GM19452 (cell line): Measurements from ENCODE around the gene GALC.
A peak's percentile ranks its signal among the peaks of the same experiment; 100 is the strongest.
"Not testable (repeated sequence)": the region's sequence is repeated elsewhere in the genome, so short reads cannot be mapped to it uniquely, and the experiment has no call there.

Experiments used
- ATAC-seq: cut with Tn5 transposase; IDR thresholded peaks from one replicate; pipeline ENCODE4 v1.9.1; 2021; ENCODE audit not compliant: unreplicated experiment

Gene GALC

DNA sequence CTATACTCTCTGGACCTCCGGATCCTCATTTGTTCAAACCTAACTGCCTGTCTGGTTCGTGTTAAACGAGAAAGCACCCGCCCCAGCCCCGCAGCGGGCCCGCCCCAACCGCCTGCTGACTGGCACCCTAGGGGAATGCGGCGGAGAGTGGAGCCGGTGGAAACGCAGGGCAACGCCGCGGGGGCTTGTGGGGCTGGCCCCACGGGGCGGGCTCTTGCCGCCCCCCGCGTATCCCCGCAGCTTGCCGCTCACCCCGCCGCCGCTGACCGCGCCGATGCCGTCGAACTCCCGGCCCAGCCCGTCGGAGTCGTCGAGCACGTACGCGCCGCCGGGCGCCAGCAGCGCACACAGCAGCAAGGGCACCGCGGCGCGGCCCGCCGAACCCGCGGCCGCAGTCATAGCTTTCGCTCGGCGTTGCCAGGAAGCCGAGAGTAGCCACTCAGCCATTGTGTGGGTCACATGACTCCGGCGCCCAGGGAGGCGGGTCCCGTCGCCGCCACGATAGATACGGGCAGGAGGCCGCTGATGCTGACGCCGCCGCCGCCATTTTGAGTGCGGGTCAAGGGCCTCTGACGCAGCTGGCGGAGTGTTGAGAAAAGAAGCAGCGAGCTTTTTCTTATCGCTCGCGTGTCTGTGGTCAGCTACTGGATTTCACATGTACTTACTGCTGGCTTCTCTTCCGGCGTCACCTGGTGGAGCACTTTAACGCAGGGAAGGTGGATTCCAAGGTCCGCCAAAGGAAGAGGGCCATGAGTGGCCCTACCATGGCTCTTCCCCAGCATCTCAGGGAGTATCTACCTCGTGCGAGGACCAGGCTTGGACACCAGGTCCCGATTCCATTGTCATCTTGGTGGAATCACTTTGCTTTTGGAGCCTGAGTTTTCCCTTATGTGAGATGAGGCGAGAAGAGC lies at the start of gene GALC:
TSS of gene GALC (minus strand) at position 465 of the 911 bp plus-strand sequence. CDS start at position 447, 18 bp downstream.
- ATAC-seq = peak; percentile 84

DNA sequence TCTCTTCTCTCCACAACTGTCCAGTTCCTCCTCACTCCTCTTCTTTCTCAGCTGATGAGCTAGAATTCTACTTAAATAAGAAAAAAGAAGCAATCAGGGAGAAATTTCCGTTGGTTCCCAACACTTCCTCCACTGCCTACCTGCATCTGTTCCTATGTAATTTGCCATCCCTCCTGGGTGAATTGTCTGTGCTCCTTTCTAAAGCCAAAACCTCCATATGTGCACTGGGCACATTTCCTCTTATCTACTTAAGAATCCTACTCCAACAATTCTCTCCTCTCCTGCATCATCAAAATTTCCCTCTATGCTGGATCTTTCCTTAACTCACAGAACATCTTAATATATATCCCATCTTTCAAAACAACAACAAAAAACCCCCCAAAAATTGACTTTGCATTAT lies 47.2 kb upstream of the GALC start:
- no peak for ATAC-seq

DNA sequence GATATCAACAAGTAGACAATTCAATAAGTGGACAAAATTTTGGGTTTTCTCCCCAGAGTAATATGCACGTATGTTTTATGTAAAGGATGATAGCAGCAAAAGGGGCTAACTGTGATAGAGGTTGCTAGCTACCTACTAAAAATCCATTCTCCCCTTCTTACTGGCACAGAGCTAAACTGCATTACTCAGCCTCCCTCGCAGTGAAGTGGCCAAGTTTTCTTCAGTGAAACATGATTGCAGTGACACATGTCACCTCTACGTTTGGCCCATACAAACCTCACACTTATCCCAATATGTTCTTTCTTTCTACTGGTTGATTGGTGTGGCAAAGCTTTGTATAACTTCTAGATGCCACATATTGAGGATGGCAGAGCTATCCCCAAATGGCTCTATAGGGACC lies 46.2 kb upstream of the GALC start:
- no peak for ATAC-seq

DNA sequence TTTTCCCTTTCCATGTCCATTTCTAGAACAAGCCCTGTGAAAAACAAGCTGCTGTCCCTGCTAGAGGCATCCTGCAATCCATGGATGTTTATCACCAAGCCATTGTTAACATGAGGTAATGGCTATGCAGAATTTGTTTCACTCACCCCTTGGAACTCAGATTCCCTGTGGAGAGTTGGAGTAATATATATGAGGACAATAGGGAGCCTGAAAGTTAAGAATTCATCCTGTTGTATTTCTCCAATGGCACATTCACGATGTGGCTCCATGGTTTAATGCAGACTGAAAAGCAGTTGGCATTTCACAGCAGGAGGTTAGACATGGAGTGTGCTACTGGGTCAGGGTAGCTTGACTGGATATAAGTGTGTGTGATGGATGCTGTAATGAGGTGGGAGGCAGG lies 44.3 kb upstream of the GALC start:
- no peak for ATAC-seq

DNA sequence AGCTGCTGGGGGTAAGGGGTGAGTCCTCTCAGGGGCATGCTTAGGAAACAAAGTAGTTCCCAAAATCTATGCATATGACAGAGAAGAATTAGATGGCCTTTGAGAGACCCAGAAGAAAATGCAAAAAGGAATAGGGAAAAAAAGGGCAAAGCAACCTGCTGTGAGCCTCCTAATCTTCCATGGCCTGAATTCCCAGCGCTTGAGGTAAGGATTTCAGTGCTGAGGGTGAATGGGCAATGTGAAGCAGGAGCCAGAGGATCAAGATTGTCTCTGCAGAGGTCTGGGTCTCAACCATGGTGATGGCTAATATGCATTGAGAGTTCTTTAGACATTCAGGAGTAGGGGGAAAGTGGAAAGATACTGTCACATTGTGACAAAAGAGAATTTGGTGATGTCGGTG lies 43.4 kb upstream of the GALC start:
- ATAC-seq = no peak

DNA sequence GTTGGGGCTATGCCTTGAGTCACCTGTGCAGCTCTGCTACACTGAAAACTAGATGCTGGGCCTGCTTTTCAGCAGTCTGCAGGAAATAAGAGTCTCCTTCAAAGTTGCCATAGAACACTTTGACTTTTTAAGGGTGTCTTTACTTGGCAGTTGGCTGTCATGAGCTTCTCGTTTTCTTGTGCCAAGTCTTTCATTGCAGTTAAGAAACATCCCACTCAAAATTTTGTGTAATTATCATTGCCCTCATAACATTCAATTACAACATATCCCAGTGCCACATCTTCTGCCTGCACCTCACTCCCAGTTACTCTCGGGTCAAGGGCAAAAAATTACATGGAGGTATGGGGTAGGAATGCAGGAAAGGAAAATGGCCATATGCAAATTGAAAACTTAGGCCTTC lies 41.1 kb upstream of the GALC start:
- no peak for ATAC-seq

DNA sequence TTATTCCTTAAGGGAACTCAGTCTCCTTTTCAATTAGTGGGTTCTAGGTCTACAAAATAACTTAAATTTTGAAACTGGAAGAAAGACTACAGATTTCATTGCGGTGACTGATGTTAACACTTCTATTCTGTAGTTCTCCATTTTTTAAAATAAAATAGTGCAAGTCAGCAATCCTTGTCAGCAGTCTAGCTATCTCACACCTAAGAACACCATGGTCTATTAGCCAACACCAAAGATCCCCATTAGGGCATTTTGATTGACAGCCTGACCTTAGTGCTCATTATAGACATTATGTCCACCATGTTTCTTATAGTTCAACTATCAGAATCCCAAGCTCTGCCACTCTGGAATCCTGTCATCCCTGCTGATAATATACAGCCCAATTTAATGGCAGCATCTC lies 39.4 kb upstream of the GALC start:
- no peak for ATAC-seq

DNA sequence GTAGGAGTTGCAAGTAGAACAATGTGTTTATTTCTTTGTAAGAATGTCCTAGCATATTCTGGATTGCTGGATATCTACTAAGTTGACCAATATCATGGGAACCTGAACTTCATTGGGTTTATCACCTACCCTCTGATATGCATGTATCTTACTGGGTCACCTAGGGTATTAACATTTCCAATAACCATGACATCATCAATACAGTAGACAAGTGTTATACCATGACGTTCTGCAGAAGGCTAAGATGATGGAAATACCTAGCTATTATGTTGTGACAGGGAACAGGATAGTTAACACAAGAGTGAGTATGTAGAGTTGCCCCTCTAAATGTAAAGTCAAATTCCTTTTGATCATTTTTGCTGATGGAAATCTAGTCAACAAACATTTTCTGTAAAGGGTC lies 37.9 kb upstream of the GALC start:
- no peak for ATAC-seq

DNA sequence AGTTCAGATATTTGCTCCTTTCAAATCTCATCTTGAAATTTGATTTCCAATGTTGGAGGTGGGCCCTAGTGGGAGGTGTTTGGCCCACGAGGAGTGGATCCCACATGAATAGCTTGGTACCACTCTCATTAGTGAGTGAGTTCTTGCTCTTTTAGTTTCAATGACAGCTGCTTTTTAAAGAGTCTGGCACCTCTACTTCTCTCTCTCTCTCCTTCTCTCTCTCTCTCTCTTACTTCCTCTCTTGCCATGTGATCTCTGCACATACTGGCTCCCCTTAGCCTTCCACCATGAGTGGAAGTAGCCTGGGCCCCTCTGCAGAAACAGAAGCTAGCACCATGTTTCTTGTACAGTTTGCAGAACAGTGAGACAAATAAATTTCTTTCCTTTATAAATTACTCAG lies 37.1 kb upstream of the GALC start:
- no peak for ATAC-seq

DNA sequence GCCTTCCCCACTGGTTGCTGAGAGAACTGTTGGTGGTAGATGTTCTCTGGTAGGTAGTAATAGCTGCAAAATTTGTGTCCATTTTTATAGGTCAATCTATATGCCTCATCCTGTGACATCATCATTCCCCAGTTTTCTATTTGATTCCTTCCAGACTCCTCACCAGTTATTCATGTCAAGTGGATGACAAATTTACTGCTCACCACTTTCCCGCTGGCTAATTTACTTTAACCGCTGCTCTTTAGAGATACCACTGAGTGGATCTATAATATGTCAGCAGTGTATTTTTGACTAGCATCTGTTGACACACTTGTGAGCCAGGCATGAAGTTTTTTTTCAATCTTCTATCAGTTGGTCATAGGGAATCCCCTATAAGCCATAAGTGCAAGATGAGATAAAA lies 36.5 kb upstream of the GALC start:
- no peak for ATAC-seq

DNA sequence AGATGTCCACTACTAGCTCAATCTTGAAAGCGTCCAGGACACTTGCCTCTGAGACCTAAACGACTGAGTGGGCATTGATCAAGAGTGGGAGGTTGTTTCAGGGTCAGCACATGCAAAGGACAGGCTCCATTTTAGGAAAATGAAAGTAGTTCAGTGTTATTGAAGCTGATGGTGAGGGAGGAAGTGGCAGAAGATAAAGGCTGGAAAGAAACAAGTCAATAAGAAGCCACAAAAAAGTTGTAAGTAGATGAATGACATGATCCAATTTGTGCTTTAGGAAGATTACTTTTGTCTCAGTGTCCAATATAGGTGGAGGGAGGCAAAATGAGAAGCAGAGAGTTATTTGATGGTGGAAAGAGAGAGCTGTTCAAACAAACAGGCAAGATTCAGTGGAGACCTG lies 33.9 kb upstream of the GALC start:
- ATAC-seq = peak; percentile 55

DNA sequence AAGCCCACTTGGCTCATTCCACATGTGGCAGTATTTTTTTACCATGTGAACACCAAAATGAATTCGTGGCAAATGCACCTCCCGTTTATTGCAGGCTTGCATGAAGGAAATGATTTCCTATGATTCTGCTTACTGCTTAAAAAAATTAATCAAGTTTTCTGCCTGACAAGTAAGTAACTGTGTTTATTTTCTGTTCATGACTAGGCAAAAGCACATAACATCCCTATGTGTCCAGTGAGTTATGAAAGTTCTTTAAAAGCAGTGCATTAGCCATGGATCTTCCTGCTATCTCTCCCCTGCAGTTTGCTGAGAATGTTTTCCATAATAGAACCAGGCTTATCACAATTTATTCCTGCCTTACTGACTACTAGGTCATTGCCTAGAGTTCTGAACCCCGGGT lies 32.3 kb upstream of the GALC start:
- no peak for ATAC-seq

DNA sequence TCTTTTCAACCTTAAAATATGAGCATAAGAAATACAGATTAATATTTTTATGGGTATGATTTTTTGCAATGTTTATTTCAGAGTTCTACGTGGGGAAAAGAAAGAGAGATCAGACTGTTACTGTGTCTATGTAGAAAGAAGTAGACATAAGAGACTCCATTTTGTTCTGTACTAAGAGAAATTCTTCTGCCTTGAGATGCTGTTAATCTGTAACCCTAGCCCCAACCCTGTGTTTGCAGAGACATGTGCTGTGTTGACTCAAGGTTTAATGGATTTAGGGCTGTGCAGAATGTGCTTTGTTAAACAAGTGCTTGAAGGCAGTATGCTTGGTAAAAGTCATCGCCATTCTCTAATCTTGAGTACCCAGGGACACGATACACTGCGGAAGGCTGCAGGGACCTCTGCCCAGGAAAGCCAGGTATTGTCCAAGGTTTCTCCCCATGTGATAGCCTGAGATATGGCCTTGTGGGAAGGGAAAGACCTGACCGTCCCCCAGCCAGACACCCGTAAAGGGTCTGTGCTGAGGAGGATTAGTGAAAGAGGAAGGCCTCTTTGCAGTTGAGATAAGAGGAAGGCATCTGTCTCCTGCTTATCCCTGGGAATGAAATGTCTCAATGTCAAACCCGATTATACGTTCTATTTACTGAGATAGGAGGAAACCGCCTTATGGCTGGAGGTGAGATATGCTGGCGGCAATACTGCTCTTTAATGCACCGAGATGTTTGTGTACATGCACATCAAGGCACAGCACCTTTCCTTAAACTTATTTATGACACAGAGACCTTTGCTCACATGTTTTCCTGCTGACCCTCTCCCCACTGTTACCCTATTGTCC lies 31.5 kb upstream of the GALC start:
- ATAC-seq = not testable (repeated sequence)

DNA sequence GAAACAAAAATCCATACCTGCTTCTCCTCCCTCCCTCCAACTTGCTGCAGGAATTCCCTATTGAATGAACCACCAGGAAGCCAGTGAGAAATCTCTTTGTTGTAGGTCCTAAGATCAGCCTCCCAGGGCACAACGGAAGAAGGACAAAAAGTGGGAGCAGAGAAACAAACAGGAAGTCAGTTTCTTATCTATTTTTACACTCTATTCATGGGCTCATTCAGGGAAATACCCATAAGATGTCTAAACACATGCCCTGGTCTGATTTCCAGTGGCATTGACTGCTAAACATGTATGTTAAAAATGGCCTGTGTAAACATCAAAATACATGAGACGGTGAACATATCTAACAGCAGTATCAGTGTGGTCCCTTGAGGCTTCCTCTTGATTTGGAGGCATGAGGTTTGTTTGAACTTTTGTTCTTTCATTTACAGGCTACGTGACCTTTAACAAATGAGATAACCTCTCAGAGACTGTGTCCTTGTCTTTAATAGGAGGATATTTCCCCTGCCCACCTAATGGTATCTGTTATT lies 30.7 kb upstream of the GALC start:
- no peak for ATAC-seq

DNA sequence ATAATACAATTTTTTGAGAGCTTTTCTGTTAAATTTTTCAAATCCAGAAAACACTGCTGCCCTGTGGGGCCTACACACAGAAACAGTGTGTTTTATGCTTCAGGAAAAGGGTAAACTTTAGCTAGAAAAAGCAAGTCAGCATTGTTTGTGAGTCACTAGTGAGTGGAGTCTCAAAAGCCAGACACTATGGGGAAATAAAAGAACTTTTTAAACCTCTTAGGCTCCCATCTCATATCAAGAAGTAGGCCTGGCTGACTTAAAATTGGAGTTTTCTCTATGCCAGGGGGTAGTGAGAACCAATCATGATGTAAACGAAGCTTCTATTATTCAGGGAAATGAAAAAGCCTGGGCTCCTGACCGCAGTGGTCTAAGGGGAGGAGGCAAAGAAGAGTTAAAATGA lies 24.6 kb upstream of the GALC start:
- no peak for ATAC-seq

DNA sequence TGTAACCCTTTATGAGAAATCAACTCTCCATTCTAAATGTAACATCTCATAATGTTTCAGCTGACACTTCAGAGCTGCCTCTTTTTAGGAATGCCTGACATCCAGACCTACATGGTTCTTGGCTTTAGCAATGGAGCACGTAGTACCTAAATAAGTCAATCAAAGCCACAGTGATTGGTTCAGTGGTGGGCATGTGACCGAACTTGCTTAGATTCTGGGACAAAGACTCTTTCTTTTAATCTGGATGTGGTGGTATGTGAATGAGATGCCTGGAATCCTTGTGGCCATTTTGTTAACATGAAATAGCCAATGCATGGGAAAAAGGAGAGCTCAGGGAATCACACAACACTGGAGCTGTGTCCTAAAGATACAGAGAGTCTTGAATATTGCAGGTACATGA lies 23.8 kb upstream of the GALC start:
- ATAC-seq = no peak

DNA sequence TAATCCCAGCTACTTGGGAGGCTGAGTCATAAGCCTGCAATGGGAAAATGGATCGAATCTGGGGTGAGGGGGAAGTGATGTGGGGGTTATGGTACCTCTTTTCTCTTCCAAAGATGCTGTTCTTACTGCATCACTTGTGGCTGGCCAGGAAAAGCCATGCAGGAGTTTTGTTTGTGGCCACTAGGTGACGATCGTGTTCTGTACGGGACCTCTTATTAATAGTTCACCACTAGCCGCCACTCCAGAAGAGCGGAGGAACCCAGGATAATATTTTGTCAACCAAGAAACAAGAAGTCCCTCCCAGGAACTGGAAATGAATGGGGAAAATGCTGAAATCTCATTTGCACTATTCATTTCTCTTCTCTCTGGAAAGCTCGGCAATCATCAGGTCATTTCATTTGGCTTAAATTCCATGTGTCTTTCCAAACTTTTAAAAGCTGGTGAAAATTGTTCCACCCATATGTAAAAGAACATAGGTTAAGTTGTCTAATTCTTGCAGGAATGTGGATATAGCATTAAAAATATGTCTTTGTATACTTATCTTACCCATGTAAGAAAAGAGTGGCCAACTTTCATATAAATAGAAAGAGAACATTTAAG lies 20.9 kb upstream of the GALC start:
- ATAC-seq = peak; percentile 90

DNA sequence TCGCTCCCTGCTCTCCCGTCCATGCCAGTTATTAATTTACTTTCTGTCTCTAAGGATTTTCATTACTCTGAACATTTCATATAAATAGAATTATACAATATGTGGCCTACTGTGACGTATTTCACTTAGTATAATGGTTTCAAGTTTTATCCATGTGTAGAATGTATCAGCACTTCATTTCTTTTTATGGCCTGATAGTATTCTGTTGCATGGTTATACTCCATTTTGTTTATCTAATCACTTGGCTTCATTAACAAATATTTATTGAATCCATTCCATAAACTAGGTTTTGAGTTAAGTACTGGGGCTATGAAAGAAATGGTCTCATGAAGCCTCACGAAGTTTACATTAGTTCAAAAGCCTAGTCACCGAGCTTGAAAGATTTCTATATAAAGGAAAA lies 19.5 kb upstream of the GALC start:
- no peak for ATAC-seq

DNA sequence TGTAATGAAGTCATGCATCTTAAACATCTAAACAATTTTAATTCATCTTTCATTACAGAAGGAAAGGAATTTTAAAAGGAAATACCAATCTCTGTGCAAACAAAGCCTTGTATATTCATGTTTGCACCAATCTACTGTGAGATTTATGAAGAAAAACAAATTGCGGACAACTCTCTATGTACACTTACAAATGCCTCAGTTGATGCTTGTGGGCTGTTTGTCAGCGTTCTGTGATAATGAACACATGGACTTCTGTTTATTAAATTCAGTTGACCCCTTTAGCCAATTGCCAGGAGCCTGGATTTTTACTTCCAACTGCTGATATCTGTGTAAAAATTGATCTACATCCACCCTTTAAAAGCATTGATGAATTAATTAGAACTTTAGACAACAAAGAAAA lies 17.3 kb upstream of the GALC start:
- ATAC-seq = no peak

DNA sequence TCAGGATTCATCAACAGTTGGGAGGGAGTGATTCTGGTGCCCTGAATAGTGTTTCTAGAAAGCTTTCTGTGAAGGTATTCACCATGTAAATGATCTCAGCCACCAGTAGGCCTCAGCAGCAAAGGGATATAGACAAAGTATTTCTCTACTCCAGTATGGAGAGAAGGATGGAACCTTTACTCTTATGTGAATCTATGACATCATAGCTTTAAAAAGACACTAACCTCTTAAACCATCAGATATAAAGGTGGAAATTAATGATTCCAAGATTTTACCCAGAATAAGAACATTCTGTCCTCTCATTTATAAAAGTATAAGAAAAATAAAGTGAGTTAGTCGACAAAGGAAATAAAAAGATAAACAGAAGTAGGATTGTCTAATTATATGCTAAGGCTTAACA lies 16.5 kb upstream of the GALC start:
- no peak for ATAC-seq

DNA sequence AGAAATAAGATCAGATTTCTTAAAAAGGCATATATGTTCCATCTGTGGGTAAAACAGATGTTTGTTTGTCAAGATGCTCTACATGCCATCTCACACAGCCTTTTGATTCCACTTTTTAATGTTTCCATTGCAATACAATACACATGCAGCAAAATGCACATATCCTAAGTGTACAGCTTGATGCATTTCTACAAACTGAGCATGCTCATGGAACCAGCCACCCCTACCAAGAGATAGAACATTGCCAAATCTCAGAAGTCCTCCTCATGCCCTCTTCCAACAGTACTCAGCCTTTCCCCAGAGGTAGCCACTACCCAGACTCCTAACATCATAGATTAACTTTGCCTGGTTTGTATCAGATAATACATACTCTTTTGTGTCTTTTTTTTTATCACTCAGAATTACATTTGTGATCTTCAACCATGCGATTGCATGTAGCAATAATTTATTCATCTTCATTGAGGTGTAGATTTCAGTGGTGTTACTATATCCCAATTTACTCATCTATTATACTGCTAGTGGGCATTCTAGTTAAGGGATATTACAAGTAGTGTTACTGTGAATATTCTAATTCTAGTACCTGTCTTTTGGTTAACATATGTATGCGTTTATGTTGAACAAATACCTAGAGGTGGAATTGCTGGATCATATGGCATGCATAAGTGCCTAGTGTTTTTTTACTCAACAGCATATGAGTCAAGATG lies 15.2 kb upstream of the GALC start:
- no peak for ATAC-seq
